HG03135 (cell line): ENCODE measurements around the gene LDLRAD4.

Experiments used
- ATAC-seq: cut with Tn5 transposase; IDR thresholded peaks from one replicate; pipeline ENCODE4 v1.9.1; 2021; ENCODE audit warnings: mild to moderate bottlenecking, moderate library complexity; ENCODE audit not compliant: unreplicated experiment

The LDLRAD4 gene

GRCh38 chr18:13617826-13618515 is 399.4 kb downstream of the LDLRAD4 start:
- ATAC-seq = no peak

- no peak for ATAC-seq
Measured at GRCh38 chr18:13618760-13619438, 400.3 kb downstream of the LDLRAD4 start.

GRCh38 chr18:13619505-13620205 is 401.1 kb downstream of the LDLRAD4 start:
- ATAC-seq = no peak

GRCh38 chr18:13620206-13620672 is 401.7 kb downstream of the LDLRAD4 start:
- no peak for ATAC-seq

- no peak for ATAC-seq
Measured at GRCh38 chr18:13620818-13621445, 402.4 kb downstream of the LDLRAD4 start.

- ATAC-seq = no peak
Measured at GRCh38 chr18:13621446-13621849, 402.9 kb downstream of the LDLRAD4 start.

GRCh38 chr18:13621886-13622619 is 403.5 kb downstream of the LDLRAD4 start:
- ATAC-seq = no peak

GRCh38 chr18:13622751-13623150 is 404.2 kb downstream of the LDLRAD4 start:
- ATAC-seq = no peak

- no peak for ATAC-seq
Measured at GRCh38 chr18:13623348-13623747, 404.8 kb downstream of the LDLRAD4 start.

- ATAC-seq = no peak
Measured at GRCh38 chr18:13623871-13624270, 405.3 kb downstream of the LDLRAD4 start.

- no peak for ATAC-seq
Measured at GRCh38 chr18:13624563-13625237, 406.1 kb downstream of the LDLRAD4 start.

GRCh38 chr18:13625355-13625754 is 406.8 kb downstream of the LDLRAD4 start:
- ATAC-seq = no peak

- no peak for ATAC-seq
Measured at GRCh38 chr18:13625843-13626543, 407.4 kb downstream of the LDLRAD4 start.

- no peak for ATAC-seq
Measured at GRCh38 chr18:13626544-13626908, 408.0 kb downstream of the LDLRAD4 start.

GRCh38 chr18:13627639-13628038 is 409.1 kb downstream of the LDLRAD4 start:
- no peak for ATAC-seq

GRCh38 chr18:13628211-13628610 is 409.7 kb downstream of the LDLRAD4 start:
- no peak for ATAC-seq

GRCh38 chr18:13629841-13630715 is 411.5 kb downstream of the LDLRAD4 start:
- peak; percentile 47 for ATAC-seq

GRCh38 chr18:13630716-13631268 is 412.2 kb downstream of the LDLRAD4 start:
- no peak for ATAC-seq
